ENCODE results near the gene MYO7B.

GRCh38 chr2:127658641-127659407 lies 123.3 kb downstream of the MYO7B start:
- TF ChIP-seq, protein P1, sequence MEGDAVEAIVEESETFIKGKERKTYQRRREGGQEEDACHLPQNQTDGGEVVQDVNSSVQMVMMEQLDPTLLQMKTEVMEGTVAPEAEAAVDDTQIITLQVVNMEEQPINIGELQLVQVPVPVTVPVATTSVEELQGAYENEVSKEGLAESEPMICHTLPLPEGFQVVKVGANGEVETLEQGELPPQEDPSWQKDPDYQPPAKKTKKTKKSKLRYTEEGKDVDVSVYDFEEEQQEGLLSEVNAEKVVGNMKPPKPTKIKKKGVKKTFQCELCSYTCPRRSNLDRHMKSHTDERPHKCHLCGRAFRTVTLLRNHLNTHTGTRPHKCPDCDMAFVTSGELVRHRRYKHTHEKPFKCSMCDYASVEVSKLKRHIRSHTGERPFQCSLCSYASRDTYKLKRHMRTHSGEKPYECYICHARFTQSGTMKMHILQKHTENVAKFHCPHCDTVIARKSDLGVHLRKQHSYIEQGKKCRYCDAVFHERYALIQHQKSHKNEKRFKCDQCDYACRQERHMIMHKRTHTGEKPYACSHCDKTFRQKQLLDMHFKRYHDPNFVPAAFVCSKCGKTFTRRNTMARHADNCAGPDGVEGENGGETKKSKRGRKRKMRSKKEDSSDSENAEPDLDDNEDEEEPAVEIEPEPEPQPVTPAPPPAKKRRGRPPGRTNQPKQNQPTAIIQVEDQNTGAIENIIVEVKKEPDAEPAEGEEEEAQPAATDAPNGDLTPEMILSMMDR (IDR thresholded peaks at IDR 0.05), result no peak
- no peak for TF ChIP-seq EZH2 (IDR thresholded peaks at IDR 0.05; ENCODE audit: borderline replicate concordance, insufficient read depth, low read depth, low read length, poor library complexity, severe bottlenecking)

Data from B cell (primary cell).